GM13977 (cell line): Measurements from ENCODE around the gene GZMM.

Experiments
- DNase-seq: peaks from one replicate; pipeline ENCODE4 v3.0.0; 2012; ENCODE audit warnings: low spot score
- in situ Hi-C: fragments of 300-500 bp; cut with MboI; formaldehyde crosslinking; loops from one replicate; pipeline ENCODE4 v1.12.0; 2022; ENCODE audit warnings: low sequenced_read_pairs, low pct_unique_long_range_greater_than_20kb, mixed read lengths, inconsistent platforms; ENCODE audit not compliant: unreplicated experiment
- TF ChIP-seq, protein P1 (sequence below): IDR thresholded peaks from 2 replicates; pipeline ENCODE4 v1.5.1; 2012; ENCODE audit warnings: mild to moderate bottlenecking, control low read depth; ENCODE audit not compliant: insufficient read depth; ENCODE audit errors: extremely low read depth, missing control alignments

GZMM gene

DNA sequence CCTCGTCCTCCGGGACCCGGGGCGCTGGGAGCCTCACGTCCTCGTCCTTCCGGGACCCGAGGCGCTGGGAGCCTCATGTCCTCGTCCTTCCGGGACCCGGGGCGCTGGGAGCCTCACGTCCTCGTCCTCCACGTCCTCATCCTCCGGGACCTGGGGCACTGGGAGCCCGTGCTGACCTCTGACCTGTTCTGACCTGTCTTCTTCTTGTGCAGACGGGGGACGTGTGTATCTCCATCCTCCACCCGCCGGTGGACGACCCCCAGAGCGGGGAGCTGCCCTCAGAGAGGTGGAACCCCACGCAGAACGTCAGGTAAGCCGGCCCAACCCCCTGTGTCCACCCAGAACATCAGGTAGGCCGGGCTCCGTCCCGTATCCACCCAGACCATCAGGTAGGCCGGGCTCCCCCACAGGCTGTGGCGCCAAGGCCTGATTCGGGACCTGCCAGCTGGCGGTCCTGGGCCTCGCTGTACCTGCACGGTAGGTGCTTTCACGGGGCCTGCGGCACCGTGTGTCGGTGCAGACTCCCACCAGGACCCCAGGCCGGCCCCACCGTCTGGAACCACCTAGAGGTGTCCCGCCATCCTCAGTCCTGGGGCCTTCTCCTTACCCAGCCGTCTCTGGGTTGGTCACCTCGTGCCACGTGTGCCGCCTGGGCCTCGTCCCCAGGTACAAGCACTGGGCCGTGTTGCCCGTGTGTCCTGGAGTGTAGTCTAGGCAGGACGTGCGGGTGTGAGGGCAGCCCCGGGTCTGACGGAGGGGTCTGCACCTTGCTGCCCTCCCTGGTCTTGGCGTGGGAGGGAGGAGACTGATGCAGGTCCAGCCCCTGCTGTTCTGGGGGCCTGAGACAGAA lies 7.6 kb upstream of the GZMM start:
- TF ChIP-seq, protein P1, sequence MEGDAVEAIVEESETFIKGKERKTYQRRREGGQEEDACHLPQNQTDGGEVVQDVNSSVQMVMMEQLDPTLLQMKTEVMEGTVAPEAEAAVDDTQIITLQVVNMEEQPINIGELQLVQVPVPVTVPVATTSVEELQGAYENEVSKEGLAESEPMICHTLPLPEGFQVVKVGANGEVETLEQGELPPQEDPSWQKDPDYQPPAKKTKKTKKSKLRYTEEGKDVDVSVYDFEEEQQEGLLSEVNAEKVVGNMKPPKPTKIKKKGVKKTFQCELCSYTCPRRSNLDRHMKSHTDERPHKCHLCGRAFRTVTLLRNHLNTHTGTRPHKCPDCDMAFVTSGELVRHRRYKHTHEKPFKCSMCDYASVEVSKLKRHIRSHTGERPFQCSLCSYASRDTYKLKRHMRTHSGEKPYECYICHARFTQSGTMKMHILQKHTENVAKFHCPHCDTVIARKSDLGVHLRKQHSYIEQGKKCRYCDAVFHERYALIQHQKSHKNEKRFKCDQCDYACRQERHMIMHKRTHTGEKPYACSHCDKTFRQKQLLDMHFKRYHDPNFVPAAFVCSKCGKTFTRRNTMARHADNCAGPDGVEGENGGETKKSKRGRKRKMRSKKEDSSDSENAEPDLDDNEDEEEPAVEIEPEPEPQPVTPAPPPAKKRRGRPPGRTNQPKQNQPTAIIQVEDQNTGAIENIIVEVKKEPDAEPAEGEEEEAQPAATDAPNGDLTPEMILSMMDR: no peak
- in situ Hi-C loops: no loop called here
- DNase-seq: no peak

DNA sequence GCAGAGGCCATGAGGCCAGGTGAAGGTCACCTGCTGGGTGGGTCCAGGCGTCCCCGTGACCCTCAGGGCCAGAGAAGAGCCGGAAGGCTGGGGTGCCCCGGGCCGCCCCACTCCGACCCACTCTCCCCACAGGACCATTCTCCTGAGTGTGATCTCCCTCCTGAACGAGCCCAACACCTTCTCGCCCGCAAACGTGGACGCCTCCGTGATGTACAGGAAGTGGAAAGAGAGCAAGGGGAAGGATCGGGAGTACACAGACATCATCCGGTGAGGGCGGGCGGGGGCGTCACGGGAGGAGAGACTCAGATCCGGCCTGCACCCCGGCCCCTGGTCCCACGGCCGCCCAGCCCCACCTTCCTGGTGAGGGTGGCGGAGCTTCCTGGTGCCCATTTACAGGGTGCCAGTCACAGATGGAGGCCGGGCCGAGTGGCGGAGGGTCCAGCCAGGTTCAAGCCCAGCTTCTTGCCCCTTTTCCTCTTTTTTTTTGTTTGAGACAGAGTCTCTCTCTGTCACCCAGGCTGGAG lies 6.9 kb upstream of the GZMM start:
- in situ Hi-C loops: no loop called here
- TF ChIP-seq, protein P1: no peak
- DNase-seq: no peak

DNA sequence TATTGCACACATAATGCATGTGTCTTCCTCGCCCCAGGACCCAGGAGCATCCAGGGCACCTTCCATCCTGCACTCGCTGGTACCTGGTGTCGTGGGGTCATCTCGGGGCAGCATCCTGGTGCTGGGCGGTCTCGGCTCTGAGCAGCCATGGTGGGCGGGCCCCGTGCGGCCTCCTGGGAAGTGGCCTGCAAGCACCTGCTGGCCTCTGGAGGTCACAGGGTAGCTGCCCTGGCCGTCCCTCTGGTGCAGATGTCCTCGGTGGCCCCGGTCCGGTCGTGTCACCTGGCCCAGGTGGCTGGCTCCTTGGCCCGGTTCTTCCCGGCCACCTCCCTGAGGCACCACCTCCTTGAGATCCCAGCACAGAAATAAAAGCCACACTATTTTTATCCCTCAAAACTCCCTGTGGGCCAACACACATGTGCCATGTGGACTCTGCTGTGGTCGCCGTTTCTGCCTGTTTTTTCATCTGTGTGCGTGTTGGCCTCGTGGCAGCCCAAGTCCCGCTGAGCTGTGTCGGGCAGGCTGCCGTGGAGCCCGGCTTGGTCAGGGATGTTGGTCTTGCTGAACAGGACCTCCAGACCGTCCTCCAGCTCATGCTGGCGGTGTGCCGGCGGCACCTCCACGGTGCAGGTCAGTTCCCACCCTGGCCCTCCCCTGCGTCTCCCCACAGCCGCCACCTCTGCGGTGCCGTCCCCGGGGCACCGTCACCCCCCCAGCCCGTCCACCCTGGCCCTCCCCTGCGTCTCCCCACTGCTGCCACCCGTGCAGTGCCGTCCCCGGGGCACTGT lies 5.0 kb upstream of the GZMM start:
- in situ Hi-C loops: no loop called here

DNA sequence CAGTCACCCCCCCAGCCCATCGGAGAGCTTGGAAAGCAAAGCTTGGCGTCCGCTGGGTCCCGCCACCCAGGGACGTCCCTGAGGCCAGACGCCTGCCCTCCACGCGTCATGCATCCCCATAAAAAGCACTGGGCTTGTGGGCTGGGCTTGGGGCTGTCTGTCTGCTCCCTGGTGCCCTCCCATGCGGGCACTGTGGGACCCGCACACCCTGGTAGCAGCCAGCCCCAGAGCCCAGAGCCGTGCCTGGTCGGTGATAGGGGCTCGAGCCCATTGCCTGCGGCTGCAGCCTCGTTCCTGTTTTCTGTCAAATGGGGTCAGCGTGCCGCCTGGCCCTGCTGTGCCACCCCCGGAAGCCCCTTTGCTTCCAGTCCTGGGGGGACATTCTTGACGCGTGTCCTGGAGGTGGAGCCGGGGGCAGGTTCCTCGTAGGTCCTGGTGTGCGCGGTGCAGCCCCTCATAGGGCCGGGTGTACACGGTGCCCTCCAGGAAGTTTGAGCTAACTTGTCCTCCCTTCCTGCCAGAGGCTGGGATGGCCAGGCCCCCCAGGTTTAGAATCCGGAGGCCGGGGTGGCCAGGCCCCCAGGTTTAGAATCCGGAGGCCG lies 4.3 kb upstream of the GZMM start:
- no peak for DNase-seq
- in situ Hi-C loops: no loop called here
- TF ChIP-seq, protein P1: no peak

More for the DNA sequence above, 5.0 kb upstream of the GZMM start:
- no peak for DNase-seq
- TF ChIP-seq, protein P1: no peak

DNA sequence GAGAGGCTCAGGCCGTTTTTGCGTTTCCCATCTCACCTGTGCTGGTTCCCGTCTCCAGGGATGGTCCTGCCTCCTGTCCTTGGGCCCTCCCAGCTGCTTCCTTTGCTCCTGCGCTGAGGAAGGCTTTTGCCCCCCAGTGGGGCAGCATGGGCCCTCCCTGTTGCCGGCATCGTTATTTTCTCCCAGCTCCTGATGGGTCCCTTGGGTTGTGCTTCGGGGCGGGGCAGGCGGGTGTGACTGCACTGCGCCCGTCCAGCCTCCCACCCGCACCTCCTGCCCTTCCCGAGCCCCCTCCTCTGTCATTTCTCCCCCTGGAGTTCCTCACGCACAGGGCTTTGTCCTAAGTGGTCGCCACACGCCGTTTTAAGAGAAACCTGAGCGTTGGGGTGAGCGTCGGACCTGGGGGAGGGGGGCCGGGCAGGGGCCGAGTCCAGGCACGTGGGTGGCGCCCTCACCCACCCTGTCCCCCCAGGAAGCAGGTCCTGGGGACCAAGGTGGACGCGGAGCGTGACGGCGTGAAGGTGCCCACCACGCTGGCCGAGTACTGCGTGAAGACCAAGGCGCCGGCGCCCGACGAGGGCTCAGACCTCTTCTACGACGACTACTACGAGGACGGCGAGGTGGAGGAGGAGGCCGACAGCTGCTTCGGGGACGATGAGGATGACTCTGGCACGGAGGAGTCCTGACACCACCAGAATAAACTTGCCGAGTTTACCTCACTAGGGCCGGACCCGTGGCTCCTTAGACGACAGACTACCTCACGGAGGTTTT lies 2.8 kb upstream of the GZMM start:
- TF ChIP-seq, protein P1: no peak
- in situ Hi-C loops: no loop called here
- no peak for DNase-seq

DNA sequence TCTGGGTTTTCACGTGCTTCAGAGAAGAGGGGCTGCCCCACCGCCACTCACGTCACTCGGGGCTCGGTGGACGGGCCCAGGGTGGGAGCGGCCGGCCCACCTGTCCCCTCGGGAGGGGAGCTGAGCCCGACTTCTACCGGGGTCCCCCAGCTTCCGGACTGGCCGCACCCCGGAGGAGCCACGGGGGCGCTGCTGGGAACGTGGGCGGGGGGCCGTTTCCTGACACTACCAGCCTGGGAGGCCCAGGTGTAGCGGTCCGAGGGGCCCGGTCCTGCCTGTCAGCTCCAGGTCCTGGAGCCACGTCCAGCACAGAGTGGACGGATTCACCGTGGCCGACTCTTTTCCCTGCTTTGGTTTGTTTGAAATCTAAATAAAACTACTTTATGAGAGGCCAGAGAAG lies 2.2 kb upstream of the GZMM start:
- in situ Hi-C loops: no loop called here
- TF ChIP-seq, protein P1: no peak
- no peak for DNase-seq
